ENCODE measurements around the gene RGS14. TPM values are rescaled to one million over a fixed set of nuclear protein-coding genes. Genes with fewer than 3 reads are reported as not detected.

Gene RGS14
- total and polyA plus RNA-seq, 2 donors (not counting 3 experiments of a cell fraction or from before 2014, with no cell fraction given): 4.3 to 7.3 TPM

- CTCF ChIA-PET: interaction anchor here (1.0 to 6.3 kb wide), 4 partner anchors 10 to 29 kb away, joined by 3 to 31 read pairs (median 4); no protein-coding TSS in a partner anchor
- Histone ChIP-seq H3K9ac (replicated peaks; ENCODE audit: extremely low read depth, insufficient read depth, low read length) (no peak overlapping the region), H4K20me1 (replicated peaks; ENCODE audit: control insufficient read depth, extremely low read depth, insufficient read depth, low read length) (no peaks in the 10 kb centered on the region), H3K36me3 (ENCODE audit: control insufficient read depth in 2 of 2, extremely low read depth in 1 of 2, insufficient read depth in 2 of 2, low read length in 2 of 2) (no peaks in the 10 kb centered on the region), H2AFZ (ENCODE audit: low read depth, low read length) (no peak overlapping the region), H3K79me2 (ENCODE audit: control insufficient read depth, insufficient read depth, low read length) (no peaks in the 10 kb centered on the region), H3K9me1 (replicated peaks; ENCODE audit: control insufficient read depth, extremely low read depth, insufficient read depth, low read length) (no peaks in the 10 kb centered on the region), H3K27me3 (ENCODE audit: control insufficient read depth in 2 of 2, insufficient read depth in 2 of 2, low read length in 2 of 2) (no peaks in the 10 kb centered on the region), H3K27ac (ENCODE audit: insufficient read depth, low read depth, low read length) (no peak overlapping the region), H3K4me1 (ENCODE audit: control insufficient read depth, extremely low read depth, insufficient read depth, low read length) (peaks cover 20% of the 10 kb centered on the region), H3K4me3 (replicated peaks in 1 of 3; ENCODE audit: insufficient read depth in 1 of 3, low read depth in 1 of 3, low read length in 3 of 3) (no peak overlapping the region), H3K4me2 (ENCODE audit: insufficient read depth, low read length) (no peak overlapping the region), H3K9me3 (replicated peaks; ENCODE audit: control insufficient read depth, insufficient read depth, low read length) (no peaks in the 10 kb centered on the region)
- dilution Hi-C loops (cut with MboI; ENCODE audit: extremely low pct_ligation_motif_present, low sequenced_read_pairs): no loop called here
- DNase-seq (ENCODE audit: low read depth, low spot score) (no peak), FAIRE-seq (no peak)
- TF ChIP-seq EZH2 (IDR thresholded peaks at IDR 0.05; ENCODE audit: borderline replicate concordance, low read depth, low read length, severe bottlenecking) (no peak), GATA2 (IDR thresholded peaks at IDR 0.05; ENCODE audit: insufficient read depth, insufficient read length, low read depth, low read length) (no peak), JUN (IDR thresholded peaks at IDR 0.05; ENCODE audit: borderline replicate concordance, insufficient read depth, insufficient read length, low read depth) (no peak), MAX (IDR thresholded peaks at IDR 0.05; ENCODE audit: insufficient read depth, insufficient read length) (no peak), POLR2AphosphoS5 (IDR thresholded peaks at IDR 0.05; ENCODE audit: insufficient read depth, low read depth, low read length) (no peak), POLR2A (IDR thresholded peaks at IDR 0.05; ENCODE audit: low read depth, low read length) (no peak), MYC (IDR thresholded peaks at IDR 0.05; ENCODE audit: low read depth, low read length) (no peak), FOS (IDR thresholded peaks at IDR 0.05; ENCODE audit: borderline replicate concordance, insufficient read depth, low read length) (no peak), CTCF (IDR thresholded peaks at IDR 0.05; ENCODE audit: extremely low read depth in 1 of 2, insufficient read depth in 1 of 2, low read depth in 1 of 2, low read length in 2 of 2) (no peak)
- intact Hi-C loops (cut with micrococcal nuclease): no loop called here
- no TSS peak for BruUV-seq (replicated peaks)
- POLR2A ChIA-PET: no interaction called here
Observed at GRCh38 chr5:177356746-177357145, 978 bp upstream of the RGS14 start.
